NCI-H2227 (cell line): Measurements from ENCODE around the gene ITGA3.

Experiments used
- DNase-seq: peaks from one replicate; lab custom pipeline; 2025; ENCODE audit not compliant: unreplicated experiment; lab: John Stamatoyannopoulos, UW

ITGA3 gene

GRCh38 chr17:50067996-50068395 is 12.1 kb downstream of the ITGA3 start:
- no peak for DNase-seq

DNA sequence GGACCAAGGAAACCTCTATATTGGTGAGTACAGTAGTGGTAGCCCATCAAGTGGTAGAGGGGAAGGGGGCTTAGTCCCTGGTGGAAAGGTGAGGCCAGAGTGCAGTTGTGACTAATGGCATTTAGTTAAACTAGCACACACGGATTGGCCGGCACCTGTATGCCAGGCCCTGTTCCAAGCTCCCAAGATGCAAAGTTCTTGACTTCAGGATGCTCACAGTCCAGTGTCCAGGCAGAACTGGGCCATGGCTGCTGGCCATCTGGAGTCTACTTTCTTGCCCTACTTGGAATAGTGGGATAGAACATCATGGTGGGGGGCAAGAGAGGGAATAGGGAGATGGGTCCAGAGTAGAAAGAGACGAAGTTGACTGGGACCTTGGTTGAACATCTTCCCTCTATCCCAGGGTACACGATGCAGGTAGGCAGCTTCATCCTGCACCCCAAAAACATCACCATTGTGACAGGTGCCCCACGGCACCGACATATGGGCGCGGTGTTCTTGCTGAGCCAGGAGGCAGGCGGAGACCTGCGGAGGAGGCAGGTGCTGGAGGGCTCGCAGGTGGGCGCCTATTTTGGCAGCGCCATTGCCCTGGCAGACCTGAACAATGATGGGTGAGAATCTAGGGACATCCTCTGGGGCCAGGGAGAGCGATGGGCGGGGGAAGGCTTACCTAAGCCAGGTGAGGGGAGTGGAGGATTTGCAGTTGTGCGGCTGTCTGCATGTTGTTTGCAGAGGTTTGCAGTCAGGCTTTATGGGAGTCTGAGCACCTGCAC is 15.2 kb downstream of the ITGA3 start:
- no peak for DNase-seq

- DNase-seq, result no peak
Measured at GRCh38 chr17:50071692-50072091, 15.8 kb downstream of the ITGA3 start.

- DNase-seq, result no peak
Measured at GRCh38 chr17:50072130-50072529, 16.2 kb downstream of the ITGA3 start.

DNA sequence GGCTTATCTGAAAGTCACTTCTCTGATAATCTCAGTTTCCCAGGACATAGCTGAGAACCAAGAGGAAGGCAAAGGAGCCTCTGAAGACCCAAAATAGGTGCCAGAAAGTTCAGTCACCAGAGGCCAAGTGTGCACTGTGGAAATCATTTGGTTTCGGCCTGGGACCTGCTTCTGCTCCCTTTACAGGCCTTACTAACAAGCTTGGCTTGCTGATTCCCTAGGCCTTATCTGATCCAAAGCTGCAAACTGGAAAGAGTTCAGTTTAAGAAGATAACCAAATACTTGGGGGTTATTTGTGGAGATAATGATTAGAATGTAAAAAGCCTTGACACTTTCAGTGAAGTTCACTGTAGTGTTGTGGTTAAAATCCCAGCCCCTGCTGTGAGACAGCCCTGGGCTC is 17.0 kb downstream of the ITGA3 start:
- no peak for DNase-seq

GRCh38 chr17:50074227-50074626 is 18.3 kb downstream of the ITGA3 start:
- DNase-seq, result no peak

GRCh38 chr17:50075446-50076032 is 19.6 kb downstream of the ITGA3 start:
- DNase-seq, result no peak

GRCh38 chr17:50076221-50076590 is 20.3 kb downstream of the ITGA3 start:
- DNase-seq, result no peak

DNA sequence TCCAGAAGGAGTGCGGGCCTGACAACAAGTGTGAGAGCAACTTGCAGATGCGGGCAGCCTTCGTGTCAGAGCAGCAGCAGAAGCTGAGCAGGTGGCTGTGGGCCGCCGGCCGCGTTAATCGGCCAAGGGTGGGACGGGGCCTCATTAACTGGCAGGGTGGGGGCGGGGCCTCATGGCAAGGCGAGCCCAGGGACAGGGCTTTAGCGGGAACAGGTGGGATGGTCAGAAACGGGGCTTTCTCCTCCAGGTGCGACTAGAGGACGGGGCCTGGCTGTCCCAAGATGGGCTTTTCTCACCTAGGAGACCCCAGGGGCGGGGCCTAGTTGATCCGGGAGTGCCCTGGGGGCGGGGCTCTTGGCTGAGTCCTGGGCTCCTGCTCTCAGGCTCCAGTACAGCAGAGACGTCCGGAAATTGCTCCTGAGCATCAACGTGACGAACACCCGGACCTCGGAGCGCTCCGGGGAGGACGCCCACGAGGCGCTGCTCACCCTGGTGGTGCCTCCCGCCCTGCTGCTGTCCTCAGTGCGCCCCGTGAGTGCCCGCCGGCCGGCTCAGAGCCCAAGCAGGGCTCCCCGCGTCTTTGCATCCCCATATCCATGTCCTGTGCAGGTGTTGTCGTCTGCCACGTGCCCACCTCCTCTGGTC is 20.8 kb downstream of the ITGA3 start:
- DNase-seq, result no peak

- no peak for DNase-seq
Measured at GRCh38 chr17:50078430-50078829, 22.5 kb downstream of the ITGA3 start.

DNA sequence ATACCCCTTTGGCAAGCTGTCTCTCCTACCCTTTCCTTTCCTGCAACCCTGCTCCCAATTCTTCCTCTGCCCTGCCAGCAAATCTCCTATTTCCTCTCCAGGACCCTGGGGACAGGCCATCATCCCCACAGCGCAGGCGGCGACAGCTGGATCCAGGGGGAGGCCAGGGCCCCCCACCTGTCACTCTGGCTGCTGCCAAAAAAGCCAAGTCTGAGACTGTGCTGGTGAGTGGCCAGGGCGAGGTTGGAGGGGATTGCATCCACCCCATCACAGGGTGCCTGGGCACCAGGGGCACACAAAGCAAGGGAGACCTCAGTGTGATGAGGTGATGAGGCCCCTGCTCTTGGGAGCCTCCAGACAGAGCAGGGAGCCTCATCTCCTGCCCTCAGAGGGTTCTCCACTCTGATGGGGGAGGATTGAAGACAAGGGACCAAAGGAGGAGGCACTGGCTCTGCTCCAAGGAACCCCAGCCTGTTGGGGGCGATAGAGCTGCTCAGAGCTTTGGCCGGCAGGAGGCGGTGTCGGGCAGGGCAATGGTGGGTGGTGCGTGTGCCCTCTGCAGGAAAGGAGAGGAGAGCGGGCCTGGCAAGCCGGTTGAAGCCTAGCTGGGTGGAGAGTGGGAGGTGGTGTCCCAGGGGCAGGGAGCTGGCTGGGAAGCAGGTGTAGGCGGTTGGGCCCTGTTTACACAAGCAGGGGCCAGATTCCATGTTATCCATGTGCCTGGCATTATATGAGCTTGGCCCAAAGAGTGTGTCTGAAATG is 23.6 kb downstream of the ITGA3 start:
- peak; percentile 27 for DNase-seq

GRCh38 chr17:50080096-50080480 is 24.2 kb downstream of the ITGA3 start:
- no peak for DNase-seq

- DNase-seq, result no peak
Measured at GRCh38 chr17:50080827-50081226, 24.9 kb downstream of the ITGA3 start.

GRCh38 chr17:50081757-50082156 is 25.8 kb downstream of the ITGA3 start:
- DNase-seq, result no peak

- DNase-seq, result peak; percentile 78
Measured at GRCh38 chr17:50087246-50087911, 31.5 kb downstream of the ITGA3 start.

DNA sequence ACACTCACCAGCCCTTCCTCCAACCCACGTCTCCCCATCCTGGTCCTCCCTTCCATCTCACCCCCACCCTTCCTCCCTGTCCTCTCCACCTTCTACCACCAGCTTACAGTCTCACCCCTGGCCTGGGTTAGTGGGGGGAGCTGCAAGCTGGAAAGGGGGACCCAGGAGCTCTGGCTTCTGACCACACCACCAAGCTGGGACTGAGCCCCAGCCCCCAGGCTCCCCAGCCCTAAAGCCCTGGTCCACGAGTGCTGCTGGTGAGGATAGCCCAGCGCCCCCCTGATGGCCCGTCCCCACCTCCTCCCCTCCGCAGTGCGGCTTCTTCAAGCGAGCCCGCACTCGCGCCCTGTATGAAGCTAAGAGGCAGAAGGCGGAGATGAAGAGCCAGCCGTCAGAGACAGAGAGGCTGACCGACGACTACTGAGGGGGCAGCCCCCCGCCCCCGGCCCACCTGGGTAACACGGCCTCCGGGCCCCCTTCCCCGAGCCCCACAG is 32.0 kb downstream of the ITGA3 start:
- DNase-seq, result no peak

DNA sequence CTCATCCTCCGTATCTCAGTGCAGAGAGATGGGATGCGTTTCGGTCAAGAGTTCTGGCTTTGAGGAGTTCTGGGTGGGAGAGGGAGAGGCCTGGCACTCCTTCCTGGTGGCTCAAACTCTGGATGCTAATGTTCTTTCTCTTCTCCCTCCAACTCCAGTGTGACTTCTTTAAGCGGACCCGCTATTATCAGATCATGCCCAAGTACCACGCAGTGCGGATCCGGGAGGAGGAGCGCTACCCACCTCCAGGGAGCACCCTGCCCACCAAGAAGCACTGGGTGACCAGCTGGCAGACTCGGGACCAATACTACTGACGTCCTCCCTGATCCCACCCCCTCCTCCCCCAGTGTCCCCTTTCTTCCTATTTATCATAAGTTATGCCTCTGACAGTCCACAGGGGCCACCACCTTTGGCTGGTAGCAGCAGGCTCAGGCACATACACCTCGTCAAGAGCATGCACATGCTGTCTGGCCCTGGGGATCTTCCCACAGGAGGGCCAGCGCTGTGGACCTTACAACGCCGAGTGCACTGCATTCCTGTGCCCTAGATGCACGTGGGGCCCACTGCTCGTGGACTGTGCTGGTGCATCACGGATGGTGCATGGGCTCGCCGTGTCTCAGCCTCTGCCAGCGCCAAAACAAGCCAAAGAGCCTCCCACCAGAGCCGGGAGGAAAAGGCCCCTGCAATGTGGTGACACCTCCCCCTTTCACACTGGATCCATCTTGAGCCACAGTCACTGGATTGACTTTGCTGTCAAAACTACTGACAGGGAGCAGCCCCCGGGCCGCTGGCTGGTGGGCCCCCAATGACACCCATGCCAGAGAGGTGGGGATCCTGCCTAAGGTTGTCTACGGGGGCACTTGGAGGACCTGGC is 33.3 kb downstream of the ITGA3 start:
- DNase-seq, result no peak

DNA sequence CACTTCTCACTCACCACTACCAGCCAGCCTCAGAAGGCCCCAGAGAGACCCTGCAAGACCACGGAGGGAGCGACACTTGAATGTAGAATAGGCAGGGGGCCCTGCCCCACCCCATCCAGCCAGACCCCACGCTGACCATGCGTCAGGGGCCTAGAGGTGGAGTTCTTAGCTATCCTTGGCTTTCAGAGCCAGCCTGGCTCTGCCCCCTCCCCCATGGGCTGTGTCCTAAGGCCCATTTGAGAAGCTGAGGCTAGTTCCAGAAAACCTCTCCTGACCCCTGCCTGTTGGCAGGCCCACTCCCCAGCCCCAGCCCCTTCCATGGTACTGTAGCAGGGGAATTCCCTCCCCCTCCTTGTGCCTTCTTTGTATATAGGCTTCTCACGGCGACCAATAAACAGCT is 34.2 kb downstream of the ITGA3 start:
- DNase-seq, result no peak

GRCh38 chr17:50090971-50091917 is 35.3 kb downstream of the ITGA3 start:
- DNase-seq, result no peak
